ENCODE measurements around the gene TTC33.
A peak's percentile ranks its signal among the peaks of the same experiment; 100 is the strongest.
"Not testable (repeated sequence)": the region's sequence is repeated elsewhere in the genome, so short reads cannot be mapped to it uniquely, and the experiment has no call there.

TTC33 gene

DNA sequence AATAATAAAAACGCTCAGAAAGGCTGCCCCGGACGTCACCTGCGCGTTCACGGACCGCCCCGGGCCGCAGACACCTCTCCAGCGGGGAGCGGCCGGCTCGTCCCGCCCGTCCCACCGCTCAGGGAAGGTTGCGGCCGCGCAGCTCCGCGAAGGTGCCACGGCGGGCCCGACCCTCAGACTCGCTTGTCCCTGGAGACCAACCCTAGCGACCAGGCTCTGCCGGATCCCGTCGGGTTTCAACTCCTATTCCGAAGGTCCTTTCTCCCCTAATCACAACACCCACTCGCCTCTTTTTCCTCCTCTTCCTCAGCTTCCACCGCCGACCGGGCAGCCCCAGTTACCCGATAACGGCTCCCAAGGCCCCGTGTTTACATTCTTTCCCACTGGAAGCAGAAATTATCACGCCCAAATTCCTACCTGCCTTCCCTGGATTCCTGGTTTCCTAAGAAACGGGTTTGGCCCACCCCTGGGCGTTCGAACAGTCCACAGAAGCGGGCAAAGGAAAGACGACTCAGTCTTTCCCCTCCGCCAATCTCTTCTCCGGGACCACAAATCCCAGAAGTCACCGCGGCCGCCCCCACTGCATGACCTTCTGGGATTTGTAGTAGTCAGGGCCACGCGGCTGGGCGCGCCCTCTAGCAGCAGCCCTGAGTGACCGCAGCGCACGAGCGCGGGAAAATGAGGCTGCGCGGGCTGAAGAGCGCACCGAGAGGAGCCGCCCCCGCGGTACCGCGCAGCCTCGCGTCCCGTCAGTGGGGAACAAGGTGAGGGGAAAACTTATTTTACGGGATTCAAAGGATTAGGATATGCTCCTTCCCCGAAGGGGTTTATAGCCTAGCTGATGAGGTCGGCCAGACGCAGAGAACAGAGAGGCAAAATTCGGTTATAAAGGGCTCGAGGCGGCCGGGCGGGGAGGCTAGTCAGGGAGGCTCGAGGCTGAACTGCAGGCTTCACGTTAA lies at the start of gene TTC33:
TTC33 (minus strand) TSS at position 555 of the 959 bp plus-strand sequence. CDS start 8,943 bp downstream, outside the sequence.
- FAIRE-seq: peak; percentile 71
- DNase-seq (ENCODE audit: low spot score): peak; percentile 92

GRCh38 chr5:40801771-40802562 lies 46.2 kb upstream of the TTC33 start:
- FAIRE-seq (no peak), DNase-seq (ENCODE audit: low spot score) (no peak)

DNA sequence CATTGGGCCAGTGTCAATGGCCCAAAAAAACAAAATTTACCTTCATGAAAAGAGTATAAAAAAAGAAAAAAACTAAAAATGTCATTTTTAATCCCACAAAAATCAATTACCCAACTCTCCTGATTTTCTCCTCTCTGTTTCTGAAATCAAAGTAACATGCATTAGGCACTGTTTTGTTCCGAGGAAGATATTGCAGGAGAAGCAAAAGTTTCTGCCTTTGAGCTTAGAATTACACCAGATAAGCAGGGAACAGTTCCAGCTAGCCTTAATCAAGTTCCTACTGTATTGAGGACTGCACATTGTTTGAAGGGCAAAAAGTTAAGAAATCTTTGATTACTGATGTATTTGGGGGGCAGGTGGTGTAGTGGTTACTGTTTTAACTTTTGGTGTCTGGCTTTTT lies 43.5 kb upstream of the TTC33 start:
- no peak for FAIRE-seq

DNA sequence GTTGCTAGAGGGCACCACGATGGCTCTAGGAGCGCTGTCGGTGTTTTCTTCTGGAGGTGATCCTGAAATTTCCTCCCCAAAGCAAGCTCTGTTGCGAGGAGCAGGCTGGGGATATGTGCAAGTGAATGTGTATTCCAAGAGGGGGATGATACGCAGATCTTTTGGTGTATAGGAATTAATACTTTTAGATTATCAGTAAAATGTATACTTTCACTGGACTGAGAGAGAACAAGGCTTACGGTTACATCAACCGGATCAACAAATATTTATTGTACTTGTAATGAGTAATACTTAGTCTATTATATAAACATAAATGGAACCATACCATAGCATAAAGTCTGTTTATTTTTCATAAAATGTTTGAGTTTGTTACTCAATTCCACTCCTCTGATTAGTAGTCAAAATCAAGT lies 43.0 kb upstream of the TTC33 start:
- FAIRE-seq (peak; percentile 53), DNase-seq (ENCODE audit: low spot score) (peak; percentile 46)

More for the DNA sequence above, 43.5 kb upstream of the TTC33 start:
- no peak for DNase-seq (ENCODE audit: low spot score)

GRCh38 chr5:40798012-40798800 lies 42.4 kb upstream of the TTC33 start, which contains the start of gene PRKAA1:
Gene PRKAA1, minus strand, starts transcription at chr5:40798374. Its CDS starts 185 bp downstream, at chr5:40798189.
- DNase-seq (ENCODE audit: low spot score): peak; percentile 85
- no peak for FAIRE-seq

DNA sequence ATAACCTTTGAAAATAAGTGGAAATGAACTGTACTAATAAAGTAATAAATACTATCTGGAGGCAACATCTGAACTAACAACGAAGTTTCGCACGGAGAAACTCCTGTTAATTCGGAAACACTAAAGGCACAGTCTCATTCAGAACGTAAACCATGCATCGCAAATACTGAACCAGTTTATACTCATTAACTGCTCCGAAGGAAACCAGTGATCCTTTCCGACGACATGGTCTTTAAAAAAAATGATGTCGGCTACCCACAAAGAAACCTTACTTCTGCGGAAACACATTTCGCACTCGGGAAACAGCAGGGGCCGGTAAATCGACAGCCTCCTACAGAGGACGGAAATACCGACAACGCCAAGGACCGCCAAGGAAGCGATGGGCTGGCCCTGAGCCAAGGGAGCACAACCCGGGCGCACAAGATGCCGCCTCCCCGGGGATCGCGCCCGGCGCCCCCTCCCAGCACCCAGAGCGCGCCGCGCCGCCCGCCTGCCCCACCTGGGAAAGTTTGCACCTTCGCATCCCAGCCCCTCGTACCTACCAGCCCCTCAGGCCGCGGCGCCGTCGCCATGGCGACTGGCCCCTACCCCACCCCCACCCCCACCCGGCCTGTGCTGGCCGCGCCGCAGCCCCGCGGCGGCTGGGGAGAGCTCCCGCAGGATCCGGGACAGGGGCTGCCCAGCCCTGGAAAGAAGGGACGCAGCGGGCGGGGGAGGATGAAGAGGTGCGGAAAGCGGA lies 41.7 kb upstream of the TTC33 start:
- no peak for FAIRE-seq
- peak; percentile 77 for DNase-seq (ENCODE audit: low spot score)

GRCh38 chr5:40796487-40796889 lies 40.7 kb upstream of the TTC33 start:
- DNase-seq (ENCODE audit: low spot score) (no peak), FAIRE-seq (no peak)

- not testable (repeated sequence) for FAIRE-seq; DNase-seq (ENCODE audit: low spot score)
Measured at GRCh38 chr5:40794877-40795276, 39.1 kb upstream of the TTC33 start.

DNA sequence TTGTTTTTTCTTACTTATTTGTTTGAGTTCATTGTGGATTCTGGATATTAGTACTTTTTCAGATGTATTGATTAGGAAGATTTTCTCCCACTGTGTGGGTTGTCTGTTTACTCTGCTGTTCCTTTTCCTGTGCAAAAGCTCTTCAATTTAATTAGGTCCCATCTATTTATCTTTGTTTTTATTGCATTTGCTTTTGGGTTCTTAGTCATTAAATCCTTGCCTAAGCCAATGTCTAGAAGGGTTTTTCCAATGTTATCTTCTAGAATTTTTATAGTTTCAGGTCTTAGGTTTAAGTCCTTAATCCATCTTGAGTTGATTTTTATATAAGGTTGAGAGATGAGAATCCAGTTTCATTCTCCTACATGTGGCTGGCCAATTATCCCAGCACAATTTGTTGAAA lies 38.6 kb upstream of the TTC33 start:
- not testable (repeated sequence) for FAIRE-seq; DNase-seq (ENCODE audit: low spot score)

DNA sequence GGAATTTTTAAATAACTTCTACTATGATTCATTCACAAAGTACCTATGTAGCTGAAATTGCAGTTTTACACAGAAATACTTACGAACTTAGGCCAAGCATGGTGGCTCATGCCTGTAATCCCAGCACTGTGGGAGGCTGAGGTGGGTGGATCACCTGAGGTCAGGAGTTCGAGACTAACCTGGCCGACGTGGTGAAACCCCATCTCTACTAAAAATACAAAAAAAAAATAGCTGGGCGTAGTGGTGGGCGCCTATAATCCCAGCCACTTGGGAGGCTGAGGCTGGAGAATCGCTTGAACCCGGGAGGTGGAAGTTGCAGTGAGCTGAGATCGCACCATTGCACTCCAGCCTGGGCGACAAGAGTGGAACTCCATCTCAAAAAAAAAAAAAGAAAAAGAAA lies 36.9 kb upstream of the TTC33 start:
- not testable (repeated sequence) for FAIRE-seq; DNase-seq (ENCODE audit: low spot score)

- DNase-seq (ENCODE audit: low spot score) (no peak), FAIRE-seq (no peak)
Measured at GRCh38 chr5:40791715-40792139, 36.0 kb upstream of the TTC33 start.

GRCh38 chr5:40790947-40791593 lies 35.3 kb upstream of the TTC33 start:
- no peak for DNase-seq (ENCODE audit: low spot score)
- FAIRE-seq: peak; percentile 2

- not testable (repeated sequence) for DNase-seq (ENCODE audit: low spot score); FAIRE-seq
Measured at GRCh38 chr5:40788941-40789340, 33.2 kb upstream of the TTC33 start.

- FAIRE-seq (no peak), DNase-seq (ENCODE audit: low spot score) (no peak)
Measured at GRCh38 chr5:40787986-40788385, 32.2 kb upstream of the TTC33 start.

GRCh38 chr5:40786664-40787063 lies 30.9 kb upstream of the TTC33 start:
- not testable (repeated sequence) for FAIRE-seq; DNase-seq (ENCODE audit: low spot score)

GRCh38 chr5:40784916-40785315 lies 29.2 kb upstream of the TTC33 start:
- FAIRE-seq: peak; percentile 56
- no peak for DNase-seq (ENCODE audit: low spot score)

DNA sequence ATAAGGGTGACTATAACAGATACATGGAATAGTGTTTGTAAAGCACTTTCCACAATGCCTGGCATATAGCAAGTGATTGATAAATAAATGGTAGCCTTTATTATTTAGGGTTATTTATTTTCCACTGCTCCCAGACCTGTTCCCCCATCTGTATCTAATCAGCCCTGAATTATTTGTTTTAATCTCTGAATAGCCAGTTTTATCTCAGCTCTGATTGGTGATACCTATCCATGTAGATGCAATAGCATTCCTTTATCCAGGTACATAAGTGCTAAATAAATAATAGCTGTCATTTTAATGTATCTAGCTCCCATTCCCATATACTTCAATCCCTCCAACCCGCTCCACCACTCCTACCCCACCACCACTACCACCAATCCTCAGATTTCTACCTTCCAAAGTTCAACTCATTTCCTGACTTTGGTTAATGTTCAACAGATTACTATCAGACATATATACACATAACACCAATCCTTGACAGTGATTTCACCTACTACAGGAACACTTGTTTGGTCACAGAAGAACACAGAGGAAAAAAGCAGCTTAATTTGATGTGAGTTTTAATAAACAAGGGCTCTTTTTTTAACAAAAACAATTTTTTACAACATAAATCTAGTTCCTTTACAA lies 28.4 kb upstream of the TTC33 start:
- DNase-seq (ENCODE audit: low spot score) (peak; percentile 49), FAIRE-seq (peak; percentile 82)

GRCh38 chr5:40781843-40782409 lies 26.2 kb upstream of the TTC33 start:
- DNase-seq (ENCODE audit: low spot score): no peak
- no peak for FAIRE-seq

DNA sequence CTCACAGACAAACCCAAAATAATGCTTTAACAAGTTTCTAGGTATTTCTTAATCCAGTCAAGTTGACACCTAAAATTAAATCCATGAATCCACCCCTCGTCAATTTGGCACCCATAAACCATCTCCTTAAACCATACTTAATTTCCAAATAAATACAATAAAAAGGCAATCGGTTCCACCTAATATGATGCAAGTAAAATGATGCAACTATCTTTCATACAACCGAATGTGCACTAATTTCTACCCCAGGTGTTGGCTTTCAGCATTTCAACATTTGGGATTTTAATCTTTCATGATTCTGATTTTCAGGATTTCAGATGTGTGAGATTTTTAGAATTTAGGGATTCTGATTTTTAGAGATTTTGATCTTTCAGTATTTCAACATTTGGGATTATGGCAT lies 25.1 kb upstream of the TTC33 start:
- no peak for DNase-seq (ENCODE audit: low spot score)
- FAIRE-seq: no peak

Measured in RCC 7860 (cell line).